ENCODE measurements around the gene PIP5K1A.

The PIP5K1A gene

GRCh38 chr1:151211972-151212705 is 13.8 kb downstream of the PIP5K1A start (continued):
- no peak for TF ChIP-seq ZNF623 (tag by site-specific recombination; IDR thresholded peaks at IDR 0.05)
- no peak for TF ChIP-seq ZBTB49 (tag by site-specific recombination; IDR thresholded peaks at IDR 0.05; ENCODE audit: low read depth)
- TF ChIP-seq ZNF600 (tag by site-specific recombination; IDR thresholded peaks at IDR 0.05): no peak
- no peak for TF ChIP-seq IKZF3 (tag by site-specific recombination; IDR thresholded peaks at IDR 0.05)
- no peak for TF ChIP-seq ZNF174 (tag by site-specific recombination; IDR thresholded peaks at IDR 0.05)
- TF ChIP-seq ZNF391 (tag by site-specific recombination; IDR thresholded peaks at IDR 0.05; ENCODE audit: borderline replicate concordance, low read depth): no peak
- TF ChIP-seq ZSCAN23 (tag by site-specific recombination; IDR thresholded peaks at IDR 0.05): no peak
- TF ChIP-seq TCF7L2 (IDR thresholded peaks at IDR 0.05; ENCODE audit: borderline replicate concordance, low read depth, low read length): no peak
- TF ChIP-seq, protein P1, sequence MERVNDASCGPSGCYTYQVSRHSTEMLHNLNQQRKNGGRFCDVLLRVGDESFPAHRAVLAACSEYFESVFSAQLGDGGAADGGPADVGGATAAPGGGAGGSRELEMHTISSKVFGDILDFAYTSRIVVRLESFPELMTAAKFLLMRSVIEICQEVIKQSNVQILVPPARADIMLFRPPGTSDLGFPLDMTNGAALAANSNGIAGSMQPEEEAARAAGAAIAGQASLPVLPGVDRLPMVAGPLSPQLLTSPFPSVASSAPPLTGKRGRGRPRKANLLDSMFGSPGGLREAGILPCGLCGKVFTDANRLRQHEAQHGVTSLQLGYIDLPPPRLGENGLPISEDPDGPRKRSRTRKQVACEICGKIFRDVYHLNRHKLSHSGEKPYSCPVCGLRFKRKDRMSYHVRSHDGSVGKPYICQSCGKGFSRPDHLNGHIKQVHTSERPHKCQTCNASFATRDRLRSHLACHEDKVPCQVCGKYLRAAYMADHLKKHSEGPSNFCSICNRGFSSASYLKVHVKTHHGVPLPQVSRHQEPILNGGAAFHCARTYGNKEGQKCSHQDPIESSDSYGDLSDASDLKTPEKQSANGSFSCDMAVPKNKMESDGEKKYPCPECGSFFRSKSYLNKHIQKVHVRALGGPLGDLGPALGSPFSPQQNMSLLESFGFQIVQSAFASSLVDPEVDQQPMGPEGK (tag by site-specific recombination; IDR thresholded peaks at IDR 0.05): no peak
- TF ChIP-seq WT1 (tag by site-specific recombination; IDR thresholded peaks at IDR 0.05): peak; percentile 33; the same call in 1 of the 2 replicates
- no peak for TF ChIP-seq ZNF16 (tag by site-specific recombination; IDR thresholded peaks at IDR 0.05; ENCODE audit: low read depth)
- TF ChIP-seq SALL2 (tag by site-specific recombination; IDR thresholded peaks at IDR 0.05; ENCODE audit: borderline replicate concordance): no peak
- peak; percentile 24; the same call in 1 of the 2 replicates for TF ChIP-seq ZNF843 (tag by site-specific recombination; IDR thresholded peaks at IDR 0.05)
- TF ChIP-seq ZFP41 (tag by site-specific recombination; IDR thresholded peaks at IDR 0.05; ENCODE audit: borderline replicate concordance): no peak
- no peak for TF ChIP-seq ZNF561 (tag by site-specific recombination; IDR thresholded peaks at IDR 0.05; ENCODE audit: borderline replicate concordance)
- TF ChIP-seq CTCF (tag by site-specific recombination; IDR thresholded peaks at IDR 0.05): no peak
- no peak for TF ChIP-seq ZNF114 (tag by site-specific recombination; IDR thresholded peaks at IDR 0.05)
- TF ChIP-seq ZNF398 (tag by site-specific recombination; IDR thresholded peaks at IDR 0.05): no peak

DNA sequence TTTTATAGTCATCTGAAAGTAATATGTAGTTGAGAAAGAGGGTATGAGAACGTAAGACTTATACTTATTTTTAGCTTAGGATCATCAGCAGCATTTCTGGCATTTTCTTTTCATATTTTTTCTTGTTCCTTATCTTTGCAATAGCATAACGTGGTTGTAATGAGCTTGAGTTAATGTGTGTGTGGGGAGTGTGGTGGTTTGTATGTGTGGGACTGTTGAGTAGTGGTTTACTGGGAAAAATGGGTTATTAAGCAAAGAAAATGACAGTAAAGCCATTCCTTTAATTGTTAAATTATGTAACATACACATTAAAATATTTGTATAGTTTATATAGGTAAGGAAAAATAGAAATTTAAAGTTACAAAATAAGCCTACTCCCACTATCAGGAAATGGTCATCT is 15.2 kb downstream of the PIP5K1A start:
- no peaks in the 10 kb centered on the region for H3K9me3 ChIP-seq (ENCODE audit: control insufficient read depth, insufficient read depth, low read depth, low read length)
- CTCF ChIA-PET: interaction anchor here (0.6 to 1.1 kb wide), 4 partner anchors 8 to 822 kb away, joined by 3 to 4 read pairs (median 3); no protein-coding TSS in a partner anchor
- POLR2A ChIA-PET: no interaction called here
- H3K36me3 ChIP-seq (ENCODE audit: control insufficient read depth in 2 of 2, insufficient read depth in 1 of 2, low read length in 2 of 2): peaks cover 26 to 34% of the 10 kb centered on the region in 2 experiments; a peak in 2 of 3 replicates
- H3K27ac ChIP-seq (ENCODE audit: extremely low read depth, low read depth, low read length): no peak overlapping the region
- H3K4me3 ChIP-seq (ENCODE audit: low read depth, low read length): no peak overlapping the region
- peaks cover 4% of the 10 kb centered on the region for H3K4me1 ChIP-seq (ENCODE audit: control insufficient read depth, insufficient read depth, low read length)
- TF ChIP-seq HOXA7 (CRISPR knock-in tag; IDR thresholded peaks at IDR 0.05; ENCODE audit: borderline replicate concordance): no peak
- TF ChIP-seq, protein P2, sequence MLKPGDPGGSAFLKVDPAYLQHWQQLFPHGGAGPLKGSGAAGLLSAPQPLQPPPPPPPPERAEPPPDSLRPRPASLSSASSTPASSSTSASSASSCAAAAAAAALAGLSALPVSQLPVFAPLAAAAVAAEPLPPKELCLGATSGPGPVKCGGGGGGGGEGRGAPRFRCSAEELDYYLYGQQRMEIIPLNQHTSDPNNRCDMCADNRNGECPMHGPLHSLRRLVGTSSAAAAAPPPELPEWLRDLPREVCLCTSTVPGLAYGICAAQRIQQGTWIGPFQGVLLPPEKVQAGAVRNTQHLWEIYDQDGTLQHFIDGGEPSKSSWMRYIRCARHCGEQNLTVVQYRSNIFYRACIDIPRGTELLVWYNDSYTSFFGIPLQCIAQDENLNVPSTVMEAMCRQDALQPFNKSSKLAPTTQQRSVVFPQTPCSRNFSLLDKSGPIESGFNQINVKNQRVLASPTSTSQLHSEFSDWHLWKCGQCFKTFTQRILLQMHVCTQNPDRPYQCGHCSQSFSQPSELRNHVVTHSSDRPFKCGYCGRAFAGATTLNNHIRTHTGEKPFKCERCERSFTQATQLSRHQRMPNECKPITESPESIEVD (tag by site-specific recombination; IDR thresholded peaks at IDR 0.05): peak; percentile 33; the same call in 1 of the 2 replicates
- TF ChIP-seq ZNF324 (tag by site-specific recombination; IDR thresholded peaks at IDR 0.05): no peak
- no peak for TF ChIP-seq PRDM1 (tag by site-specific recombination; IDR thresholded peaks at IDR 0.05)
- no peak for TF ChIP-seq ZNF266 (tag by site-specific recombination; IDR thresholded peaks at IDR 0.05; ENCODE audit: low read depth)
- no peak for TF ChIP-seq ZNF174 (tag by site-specific recombination; IDR thresholded peaks at IDR 0.05)
- TF ChIP-seq, protein P3, sequence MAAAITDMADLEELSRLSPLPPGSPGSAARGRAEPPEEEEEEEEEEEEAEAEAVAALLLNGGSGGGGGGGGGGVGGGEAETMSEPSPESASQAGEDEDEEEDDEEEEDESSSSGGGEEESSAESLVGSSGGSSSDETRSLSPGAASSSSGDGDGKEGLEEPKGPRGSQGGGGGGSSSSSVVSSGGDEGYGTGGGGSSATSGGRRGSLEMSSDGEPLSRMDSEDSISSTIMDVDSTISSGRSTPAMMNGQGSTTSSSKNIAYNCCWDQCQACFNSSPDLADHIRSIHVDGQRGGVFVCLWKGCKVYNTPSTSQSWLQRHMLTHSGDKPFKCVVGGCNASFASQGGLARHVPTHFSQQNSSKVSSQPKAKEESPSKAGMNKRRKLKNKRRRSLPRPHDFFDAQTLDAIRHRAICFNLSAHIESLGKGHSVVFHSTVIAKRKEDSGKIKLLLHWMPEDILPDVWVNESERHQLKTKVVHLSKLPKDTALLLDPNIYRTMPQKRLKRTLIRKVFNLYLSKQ (tag by site-specific recombination; IDR thresholded peaks at IDR 0.05; ENCODE audit: borderline replicate concordance): no peak
- no peak for TF ChIP-seq ZBTB7A (tag by site-specific recombination; IDR thresholded peaks at IDR 0.05; ENCODE audit: low read depth)
